ENCODE data around the gene ESR1.
A peak's percentile ranks its signal among the peaks of the same experiment; 100 is the strongest.

Gene ESR1

DNA sequence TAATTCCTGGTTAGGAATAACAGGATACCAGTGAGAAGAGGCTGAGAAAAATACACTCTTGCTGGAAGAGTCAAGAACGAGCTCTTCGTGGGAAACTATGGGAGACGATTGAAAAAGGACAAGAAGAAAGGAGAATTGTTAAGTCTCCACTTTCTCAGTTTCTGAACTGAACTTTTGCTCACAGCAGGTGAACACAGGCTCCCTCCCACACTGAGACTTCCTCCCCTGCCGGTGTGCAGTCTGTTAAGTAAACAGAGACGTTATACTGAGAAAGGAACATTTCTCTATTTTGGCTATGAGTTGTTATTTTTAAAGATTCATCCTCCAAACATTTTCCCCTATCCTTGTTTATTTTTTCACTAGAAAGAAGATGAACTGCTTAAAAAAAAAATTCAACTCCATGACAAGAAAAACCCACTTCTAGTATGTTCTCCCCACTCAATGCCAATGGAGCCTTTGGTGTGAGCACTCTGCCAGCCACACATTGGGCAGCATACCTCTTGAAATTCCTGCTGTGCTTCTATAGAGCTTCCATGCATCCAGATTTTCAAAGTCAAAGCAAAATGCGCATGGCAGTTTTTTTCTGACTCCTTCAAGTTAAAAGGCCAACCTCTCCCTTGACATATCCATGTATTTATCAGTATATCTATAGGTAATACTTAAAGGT is 250.5 kb downstream of the ESR1 start:
- Histone ChIP-seq H2AFZ (ENCODE audit: low read length) (no peak overlapping the region), H3K27me3 (replicated peaks; ENCODE audit: insufficient read depth, low read length) (no peaks in the 10 kb centered on the region), H3K79me2 (ENCODE audit: low read length) (no peaks in the 10 kb centered on the region), H3K36me3 (replicated peaks; ENCODE audit: insufficient read depth, low read length) (no peaks in the 10 kb centered on the region), H3K4me3 (ENCODE audit: low read length) (no peak overlapping the region), H3K4me1 (ENCODE audit: low read length) (peaks cover 9% of the 10 kb centered on the region; the same call in 1 of the 2 replicates), H3K9me2 (replicated peaks; ENCODE audit: insufficient read depth, low read length) (no peaks in the 10 kb centered on the region), H3F3A (ENCODE audit: insufficient read depth, low read length) (no peaks in the 10 kb centered on the region), H3K4me2 (ENCODE audit: low read depth, low read length) (peak overlapping the region; percentile 29; the same call in 1 of the 2 replicates), H3K27ac (ENCODE audit: low read length) (no peak overlapping the region), H4K20me1 (ENCODE audit: insufficient read depth, low read length) (no peaks in the 10 kb centered on the region), H3K9me3 (replicated peaks; ENCODE audit: insufficient read depth, low read length) (no peaks in the 10 kb centered on the region), H3K9ac (ENCODE audit: low read length) (no peak overlapping the region)
- no peak for TF ChIP-seq EZH2 (optimal IDR thresholded peaks at IDR 0.05; ENCODE audit: low read depth, low read length)
- no peak for TF ChIP-seq CTCF (IDR thresholded peaks at IDR 0.05; ENCODE audit: low read length)
- peak; percentile 37 for DNase-seq

DNA sequence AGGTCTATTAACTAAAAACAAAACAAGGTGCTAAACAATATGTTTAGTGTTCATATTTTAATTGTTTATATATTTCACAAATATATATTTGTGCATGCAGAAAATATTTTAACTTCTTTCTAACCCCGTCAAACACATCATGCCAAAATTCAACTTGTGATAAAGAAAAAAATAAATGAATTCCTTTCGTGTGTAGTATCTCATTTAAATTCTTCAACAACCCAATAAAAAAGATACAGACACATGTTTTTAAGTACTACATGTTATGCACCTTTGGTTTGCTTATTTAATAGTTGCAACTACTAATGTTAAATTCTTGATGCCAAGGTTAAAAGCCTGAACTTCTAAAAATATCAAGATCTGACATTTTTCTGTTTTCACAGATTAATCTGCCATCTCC is 252.4 kb downstream of the ESR1 start:
- no peak overlapping the region for H2AFZ ChIP-seq (ENCODE audit: low read length)
- TF ChIP-seq EZH2phosphoT487 (IDR thresholded peaks at IDR 0.05; ENCODE audit: low read length) (no peak), EZH2 (optimal IDR thresholded peaks at IDR 0.05; ENCODE audit: low read depth, low read length) (no peak)

GRCh38 chr6:152062476-152062875 is 255.0 kb downstream of the ESR1 start:
- no peak overlapping the region for H3K4me3 ChIP-seq (ENCODE audit: low read length)
- H3K9me3 ChIP-seq (replicated peaks; ENCODE audit: insufficient read depth, low read length), result no peaks in the 10 kb centered on the region
- no peak overlapping the region for H2AFZ ChIP-seq (ENCODE audit: low read length)
- no peaks in the 10 kb centered on the region for H3F3A ChIP-seq (ENCODE audit: insufficient read depth, low read length)
- no peak overlapping the region for H3K4me2 ChIP-seq (ENCODE audit: low read depth, low read length)
- no peak overlapping the region for H3K27ac ChIP-seq (ENCODE audit: low read length)
- no peaks in the 10 kb centered on the region for H3K9me2 ChIP-seq (replicated peaks; ENCODE audit: insufficient read depth, low read length)
- no peaks in the 10 kb centered on the region for H3K36me3 ChIP-seq (replicated peaks; ENCODE audit: insufficient read depth, low read length)
- no peak for TF ChIP-seq EZH2phosphoT487 (IDR thresholded peaks at IDR 0.05; ENCODE audit: low read length)
- no peak for TF ChIP-seq CTCF (IDR thresholded peaks at IDR 0.05; ENCODE audit: low read length)
- TF ChIP-seq EZH2 (optimal IDR thresholded peaks at IDR 0.05; ENCODE audit: low read depth, low read length), result no peak
- peaks cover 7% of the 10 kb centered on the region; the same call in 1 of the 2 replicates for H3K4me1 ChIP-seq (ENCODE audit: low read length)
- no peak for DNase-seq
- no peaks in the 10 kb centered on the region for H3K27me3 ChIP-seq (replicated peaks; ENCODE audit: insufficient read depth, low read length)
- H3K9ac ChIP-seq (ENCODE audit: low read length), result no peak overlapping the region
- no peaks in the 10 kb centered on the region for H3K79me2 ChIP-seq (ENCODE audit: low read length)
- H4K20me1 ChIP-seq (ENCODE audit: insufficient read depth, low read length), result no peaks in the 10 kb centered on the region

More for the DNA sequence above, 252.4 kb downstream of the ESR1 start:
- H3F3A ChIP-seq (ENCODE audit: insufficient read depth, low read length), result no peaks in the 10 kb centered on the region
- H4K20me1 ChIP-seq (ENCODE audit: insufficient read depth, low read length), result no peaks in the 10 kb centered on the region
- H3K27ac ChIP-seq (ENCODE audit: low read length), result no peak overlapping the region
- no peaks in the 10 kb centered on the region for H3K9me2 ChIP-seq (replicated peaks; ENCODE audit: insufficient read depth, low read length)
- H3K4me1 ChIP-seq (ENCODE audit: low read length), result peaks cover 9% of the 10 kb centered on the region; the same call in 1 of the 2 replicates
- H3K27me3 ChIP-seq (replicated peaks; ENCODE audit: insufficient read depth, low read length), result no peaks in the 10 kb centered on the region
- no peaks in the 10 kb centered on the region for H3K9me3 ChIP-seq (replicated peaks; ENCODE audit: insufficient read depth, low read length)
- H3K4me3 ChIP-seq (ENCODE audit: low read length), result no peak overlapping the region
- H3K36me3 ChIP-seq (replicated peaks; ENCODE audit: insufficient read depth, low read length), result no peaks in the 10 kb centered on the region
- H3K9ac ChIP-seq (ENCODE audit: low read length), result no peak overlapping the region
- H3K79me2 ChIP-seq (ENCODE audit: low read length), result no peaks in the 10 kb centered on the region
- DNase-seq, result no peak
- H3K4me2 ChIP-seq (ENCODE audit: low read depth, low read length), result no peak overlapping the region

Measured in MM.1S (cell line).